ENCODE measurements around the gene DCC.

DNA sequence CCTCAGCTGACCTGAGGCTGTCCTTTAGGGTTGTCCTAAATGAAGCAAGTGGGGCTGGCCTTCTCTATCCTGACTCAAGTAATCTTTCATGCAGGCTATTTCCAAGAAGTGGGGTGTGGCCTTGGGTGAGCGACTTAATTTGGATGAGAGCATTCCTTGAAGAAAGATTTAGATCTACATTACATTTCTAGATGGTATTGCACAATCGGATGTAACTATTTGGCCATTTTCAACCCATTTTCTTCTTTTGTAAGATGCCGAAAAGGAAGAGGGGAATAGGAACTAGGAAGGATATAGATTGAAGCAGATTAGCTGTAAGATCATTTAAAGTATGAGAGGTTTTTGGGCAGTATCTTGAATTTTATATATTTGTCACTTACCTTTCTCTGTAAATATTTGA is 1138.2 kb downstream of the DCC start:
- TF ChIP-seq, protein P1, sequence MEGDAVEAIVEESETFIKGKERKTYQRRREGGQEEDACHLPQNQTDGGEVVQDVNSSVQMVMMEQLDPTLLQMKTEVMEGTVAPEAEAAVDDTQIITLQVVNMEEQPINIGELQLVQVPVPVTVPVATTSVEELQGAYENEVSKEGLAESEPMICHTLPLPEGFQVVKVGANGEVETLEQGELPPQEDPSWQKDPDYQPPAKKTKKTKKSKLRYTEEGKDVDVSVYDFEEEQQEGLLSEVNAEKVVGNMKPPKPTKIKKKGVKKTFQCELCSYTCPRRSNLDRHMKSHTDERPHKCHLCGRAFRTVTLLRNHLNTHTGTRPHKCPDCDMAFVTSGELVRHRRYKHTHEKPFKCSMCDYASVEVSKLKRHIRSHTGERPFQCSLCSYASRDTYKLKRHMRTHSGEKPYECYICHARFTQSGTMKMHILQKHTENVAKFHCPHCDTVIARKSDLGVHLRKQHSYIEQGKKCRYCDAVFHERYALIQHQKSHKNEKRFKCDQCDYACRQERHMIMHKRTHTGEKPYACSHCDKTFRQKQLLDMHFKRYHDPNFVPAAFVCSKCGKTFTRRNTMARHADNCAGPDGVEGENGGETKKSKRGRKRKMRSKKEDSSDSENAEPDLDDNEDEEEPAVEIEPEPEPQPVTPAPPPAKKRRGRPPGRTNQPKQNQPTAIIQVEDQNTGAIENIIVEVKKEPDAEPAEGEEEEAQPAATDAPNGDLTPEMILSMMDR (IDR thresholded peaks at IDR 0.05 in 8 of 11, conservative IDR thresholded peaks at IDR 0.05 in 3 of 11), result no peak
- no peak for TF ChIP-seq POLR2A (IDR thresholded peaks at IDR 0.05)

Data from spleen (tissue), 7 donors.